Body of pancreas (tissue), 4 donors: Measurements from ENCODE around the gene CLDN2.

Source experiments
- POLR2A ChIP-seq, 3 donors: fragments of 450-650 bp; IDR thresholded peaks; one replicate each; pipeline ENCODE4 v1.6.1; 2016; ENCODE audit warnings: antibody characterized with exemption in 3 of 3, mild to moderate bottlenecking in 2 of 3
- TF ChIP-seq, protein P1 (sequence below), 7 experiments: fragments of 450-650 bp in 4 of 7; fragments of 200-600 bp in 3 of 7; sonication (generic) in 3 of 7; IDR thresholded peaks; one replicate each; pipeline ENCODE4 v1.5.1; 2016 to 2019; ENCODE audit warnings: antibody characterized with exemption in 7 of 7

DNA sequence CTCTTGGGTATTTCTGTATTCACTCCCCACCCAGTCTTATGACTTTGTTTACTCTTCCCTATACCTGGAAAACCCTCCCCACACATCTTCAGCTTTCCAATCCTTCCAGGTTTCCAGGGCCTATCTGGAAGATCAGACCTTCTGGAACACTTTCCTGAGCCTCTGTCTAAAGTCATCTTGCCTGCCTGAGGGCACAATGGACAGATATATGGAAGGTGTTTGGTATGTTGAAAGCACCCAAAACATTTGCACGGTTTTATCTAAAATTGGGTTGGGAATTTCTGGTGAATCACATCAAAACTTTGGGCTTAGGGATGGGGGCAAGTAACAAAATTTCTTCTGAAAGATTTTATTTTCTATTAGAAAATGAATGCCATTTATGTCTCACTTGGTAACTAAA, 16.0 kb downstream of the CLDN2 start:
- TF ChIP-seq, protein P1, sequence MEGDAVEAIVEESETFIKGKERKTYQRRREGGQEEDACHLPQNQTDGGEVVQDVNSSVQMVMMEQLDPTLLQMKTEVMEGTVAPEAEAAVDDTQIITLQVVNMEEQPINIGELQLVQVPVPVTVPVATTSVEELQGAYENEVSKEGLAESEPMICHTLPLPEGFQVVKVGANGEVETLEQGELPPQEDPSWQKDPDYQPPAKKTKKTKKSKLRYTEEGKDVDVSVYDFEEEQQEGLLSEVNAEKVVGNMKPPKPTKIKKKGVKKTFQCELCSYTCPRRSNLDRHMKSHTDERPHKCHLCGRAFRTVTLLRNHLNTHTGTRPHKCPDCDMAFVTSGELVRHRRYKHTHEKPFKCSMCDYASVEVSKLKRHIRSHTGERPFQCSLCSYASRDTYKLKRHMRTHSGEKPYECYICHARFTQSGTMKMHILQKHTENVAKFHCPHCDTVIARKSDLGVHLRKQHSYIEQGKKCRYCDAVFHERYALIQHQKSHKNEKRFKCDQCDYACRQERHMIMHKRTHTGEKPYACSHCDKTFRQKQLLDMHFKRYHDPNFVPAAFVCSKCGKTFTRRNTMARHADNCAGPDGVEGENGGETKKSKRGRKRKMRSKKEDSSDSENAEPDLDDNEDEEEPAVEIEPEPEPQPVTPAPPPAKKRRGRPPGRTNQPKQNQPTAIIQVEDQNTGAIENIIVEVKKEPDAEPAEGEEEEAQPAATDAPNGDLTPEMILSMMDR (IDR thresholded peaks at IDR 0.05) = no peak
- TF ChIP-seq POLR2A (IDR thresholded peaks at IDR 0.05) = no peak
